Measurements from ENCODE around the gene PCDHGA5. TPM values are rescaled to one million over a fixed set of nuclear protein-coding genes. Genes with fewer than 3 reads are reported as not detected.
"Not testable (repeated sequence)": the region's sequence is repeated elsewhere in the genome, so short reads cannot be mapped to it uniquely, and the experiment has no call there.

Gene PCDHGA5
- total and polyA plus RNA-seq, 2 donors: 2.6 to 7.0 TPM

DNA sequence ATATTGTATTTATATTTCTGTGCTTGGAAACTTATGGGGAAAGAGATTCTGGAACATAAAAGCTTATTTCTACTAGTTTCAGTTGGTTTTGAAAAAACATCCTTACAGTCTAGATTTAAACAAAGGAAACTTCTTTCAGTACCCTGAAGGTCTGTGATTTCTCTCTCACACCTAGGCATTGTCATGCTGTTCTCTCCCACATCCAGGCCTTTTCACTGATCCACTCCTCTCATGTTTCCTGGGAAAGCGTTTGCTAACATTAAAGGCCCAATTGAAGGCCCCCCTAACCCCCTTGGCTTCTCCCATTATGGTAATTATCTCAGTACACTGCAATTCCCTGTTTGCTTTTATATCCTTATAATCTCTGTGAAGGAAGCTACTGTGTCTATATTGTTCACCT lies 21.2 kb upstream of the PCDHGA5 start:
- no peak for DNase-seq (ENCODE audit: extremely low spot score)
- Histone ChIP-seq H3K4me3 (ENCODE audit: low read depth, low read length) (no peak overlapping the region), H3K27ac (ENCODE audit: low read depth) (no peak overlapping the region), H3K4me1 (ENCODE audit: insufficient read depth) (no peaks in the 10 kb centered on the region), H3K36me3 (ENCODE audit: insufficient read depth) (no peaks in the 10 kb centered on the region)
- whole genome bisulfite sequencing: 16% methylated on average over 1 of the region's 1 CpG

DNA sequence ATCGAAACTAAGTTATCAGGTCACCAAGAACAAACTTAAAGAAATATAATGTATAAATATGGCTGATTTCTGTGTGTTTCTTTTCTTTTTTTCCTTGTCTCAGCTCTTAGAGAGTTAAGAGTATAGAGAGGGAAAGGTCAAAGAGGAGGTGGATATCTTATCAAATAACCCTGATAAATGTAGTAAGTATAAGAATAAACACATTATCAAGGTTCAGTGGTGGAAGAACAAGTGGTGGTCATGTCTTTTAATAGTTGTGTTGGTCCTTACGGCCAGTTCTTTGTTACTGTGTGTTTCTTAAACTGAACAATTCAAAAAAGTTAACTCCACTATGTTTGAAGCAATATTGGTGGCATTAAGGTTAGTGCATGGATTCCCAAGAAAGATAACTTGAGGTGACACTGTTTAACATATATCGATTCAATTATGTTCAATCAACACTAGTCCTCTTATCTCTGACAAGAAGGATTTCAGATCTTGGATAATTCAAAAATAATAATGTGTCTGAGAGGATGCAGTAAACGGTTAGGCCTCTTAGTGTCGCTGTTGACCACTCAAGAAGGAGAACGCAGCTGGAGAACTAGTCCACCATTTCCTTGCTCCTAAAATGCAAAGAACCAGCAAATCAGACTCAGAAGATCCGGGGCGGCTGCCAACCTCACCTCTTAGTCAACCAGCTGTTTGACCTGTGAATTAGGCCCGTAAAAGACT lies 20.6 kb upstream of the PCDHGA5 start, which contains the start of gene PCDHGA3:
Gene PCDHGA3 (plus strand): TSS at position 588 of the 711 bp plus-strand sequence. CDS start 205 bp downstream, outside the sequence.
- Histone ChIP-seq H3K4me3 (ENCODE audit: low read depth, low read length) (peak within 1 kb of the TSS; percentile 30), H3K27ac (ENCODE audit: low read depth) (no peak within 1 kb of the TSS), H3K4me1 (ENCODE audit: insufficient read depth) (no peaks in the 10 kb centered on the region), H3K36me3 (ENCODE audit: insufficient read depth) (no peaks in the 10 kb centered on the region)
- no peak for DNase-seq (ENCODE audit: extremely low spot score)
- 25% methylated on average over 9 of the region's 9 CpGs for WGBS

DNA sequence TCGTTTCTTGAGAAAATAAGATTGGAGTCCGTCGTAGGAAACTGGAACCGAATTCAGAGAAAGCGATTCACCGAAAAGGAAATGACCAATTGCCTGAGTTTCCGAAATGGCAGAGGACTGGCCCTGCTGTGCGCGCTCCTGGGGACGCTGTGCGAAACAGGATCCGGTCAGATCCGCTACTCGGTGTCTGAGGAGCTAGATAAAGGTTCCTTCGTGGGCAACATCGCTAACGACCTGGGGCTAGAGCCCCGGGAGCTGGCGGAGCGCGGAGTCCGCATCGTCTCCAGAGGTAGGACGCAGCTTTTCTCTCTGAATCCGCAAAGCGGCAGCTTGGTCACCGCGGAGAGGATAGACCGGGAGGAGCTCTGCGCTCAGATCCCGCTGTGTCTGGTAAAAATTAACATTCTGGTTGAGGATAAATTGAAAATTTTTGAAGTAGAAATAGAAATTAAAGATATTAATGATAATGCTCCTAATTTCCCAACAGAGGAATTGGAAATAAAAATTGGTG lies 20.0 kb upstream of the PCDHGA5 start:
- WGBS: 21% methylated on average over 31 of the region's 31 CpGs

DNA sequence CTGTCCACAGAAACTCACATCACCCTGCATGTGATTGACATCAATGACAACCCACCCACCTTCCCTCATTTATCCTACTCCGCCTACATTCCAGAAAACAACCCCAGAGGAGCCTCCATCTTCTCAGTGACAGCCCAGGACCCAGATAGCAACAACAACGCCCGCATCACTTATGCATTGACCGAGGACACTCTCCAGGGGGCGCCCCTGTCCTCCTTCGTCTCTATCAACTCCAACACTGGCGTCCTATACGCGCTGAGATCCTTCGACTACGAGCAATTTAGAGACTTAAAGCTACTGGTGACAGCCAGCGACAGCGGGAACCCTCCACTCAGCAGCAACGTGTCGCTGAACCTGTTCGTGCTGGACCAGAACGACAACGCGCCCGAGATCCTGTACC lies 18.6 kb upstream of the PCDHGA5 start:
- DNase-seq (ENCODE audit: extremely low spot score): no peak
- Histone ChIP-seq H3K36me3 (ENCODE audit: insufficient read depth) (no peaks in the 10 kb centered on the region), H3K4me3 (ENCODE audit: low read depth, low read length) (no peak overlapping the region), H3K4me1 (ENCODE audit: insufficient read depth) (no peaks in the 10 kb centered on the region), H3K27ac (ENCODE audit: low read depth) (no peak overlapping the region)
- 34% methylated on average over 20 of the region's 20 CpGs for WGBS

More for the DNA sequence above, 20.0 kb upstream of the PCDHGA5 start:
- DNase-seq (ENCODE audit: extremely low spot score): no peak
- Histone ChIP-seq H3K36me3 (ENCODE audit: insufficient read depth) (no peaks in the 10 kb centered on the region), H3K4me3 (ENCODE audit: low read depth, low read length) (peak overlapping the region; percentile 30), H3K27ac (ENCODE audit: low read depth) (no peak overlapping the region), H3K4me1 (ENCODE audit: insufficient read depth) (no peaks in the 10 kb centered on the region)

DNA sequence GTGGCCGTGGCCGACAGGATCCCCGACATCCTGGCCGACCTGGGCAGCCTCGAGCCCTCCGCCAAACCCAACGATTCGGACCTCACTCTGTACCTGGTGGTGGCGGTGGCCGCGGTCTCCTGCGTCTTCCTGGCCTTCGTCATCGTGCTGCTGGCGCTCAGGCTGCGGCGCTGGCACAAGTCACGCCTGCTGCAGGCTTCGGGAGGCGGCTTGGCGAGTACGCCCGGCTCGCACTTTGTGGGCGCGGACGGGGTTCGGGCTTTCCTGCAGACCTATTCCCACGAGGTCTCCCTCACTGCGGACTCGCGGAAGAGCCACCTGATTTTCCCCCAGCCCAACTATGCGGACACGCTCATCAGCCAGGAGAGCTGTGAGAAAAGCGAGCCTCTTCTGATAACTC lies 17.9 kb upstream of the PCDHGA5 start:
- not testable (repeated sequence) for H3K36me3 ChIP-seq (ENCODE audit: insufficient read depth); H3K4me1 ChIP-seq (ENCODE audit: insufficient read depth); DNase-seq (ENCODE audit: extremely low spot score); H3K27ac ChIP-seq (ENCODE audit: low read depth); H3K4me3 ChIP-seq (ENCODE audit: low read depth, low read length)
- 45% methylated on average over 25 of the region's 35 CpGs for WGBS

DNA sequence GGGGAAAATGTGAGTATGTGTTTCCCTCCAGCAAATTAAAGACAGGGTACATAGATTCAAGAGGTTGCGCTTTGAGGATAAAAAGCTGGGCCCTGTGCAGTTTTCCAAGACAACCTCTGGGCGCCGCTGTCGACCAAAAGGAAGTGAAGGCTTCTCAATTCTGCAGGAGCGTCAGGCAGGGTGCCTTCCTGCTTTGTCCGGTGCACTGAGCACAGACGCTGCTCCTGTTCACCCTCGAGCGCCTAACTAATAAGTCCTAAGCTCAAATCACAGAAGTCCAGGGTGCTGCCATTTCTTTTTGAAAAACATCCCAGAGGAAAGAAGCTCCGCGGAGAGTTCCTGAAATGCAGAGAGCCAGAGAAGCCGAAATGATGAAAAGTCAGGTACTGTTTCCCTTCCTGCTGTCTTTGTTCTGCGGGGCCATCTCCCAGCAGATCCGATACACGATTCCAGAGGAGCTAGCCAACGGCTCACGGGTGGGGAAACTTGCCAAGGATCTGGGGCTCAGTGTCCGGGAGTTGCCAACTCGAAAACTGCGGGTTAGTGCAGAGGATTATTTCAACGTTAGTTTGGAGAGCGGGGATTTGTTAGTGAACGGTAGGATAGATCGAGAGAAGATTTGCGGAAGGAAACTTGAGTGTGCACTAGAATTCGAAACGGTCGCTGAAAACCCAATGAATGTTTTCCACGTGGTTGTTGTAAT lies 13.9 kb upstream of the PCDHGA5 start, which contains the start of gene PCDHGB1:
Gene PCDHGB1 (plus strand): TSS at position 183 of the 703 bp plus-strand sequence. CDS start 162 bp downstream, at position 345.
- H3K27ac ChIP-seq (ENCODE audit: low read depth): no peak within 1 kb of the TSS
- H3K4me1 ChIP-seq (ENCODE audit: insufficient read depth): no peaks in the 10 kb centered on the region
- H3K36me3 ChIP-seq (ENCODE audit: insufficient read depth): no peaks in the 10 kb centered on the region
- WGBS: 26% methylated on average over 29 of the region's 29 CpGs
- no peak for DNase-seq (ENCODE audit: extremely low spot score)
- H3K4me3 ChIP-seq (ENCODE audit: low read depth, low read length): no peak within 1 kb of the TSS

DNA sequence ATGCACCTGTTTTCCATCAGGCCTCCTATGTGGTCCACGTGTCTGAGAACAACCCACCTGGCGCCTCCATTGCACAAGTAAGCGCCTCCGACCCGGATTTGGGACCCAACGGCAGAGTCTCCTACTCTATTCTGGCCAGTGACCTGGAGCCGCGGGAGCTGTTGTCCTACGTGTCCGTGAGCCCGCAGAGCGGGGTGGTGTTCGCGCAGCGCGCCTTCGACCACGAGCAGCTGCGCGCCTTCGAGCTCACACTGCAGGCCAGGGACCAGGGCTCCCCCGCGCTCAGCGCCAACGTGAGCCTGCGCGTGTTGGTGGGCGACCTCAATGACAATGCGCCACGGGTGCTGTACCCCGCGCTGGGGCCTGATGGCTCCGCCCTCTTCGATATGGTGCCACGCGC lies 12.4 kb upstream of the PCDHGA5 start:
- no peaks in the 10 kb centered on the region for H3K4me1 ChIP-seq (ENCODE audit: insufficient read depth)
- 33% methylated on average over 32 of the region's 36 CpGs for WGBS
- H3K36me3 ChIP-seq (ENCODE audit: insufficient read depth): no peaks in the 10 kb centered on the region
- no peak overlapping the region for H3K27ac ChIP-seq (ENCODE audit: low read depth)
- no peak overlapping the region for H3K4me3 ChIP-seq (ENCODE audit: low read depth, low read length)
- no peak for DNase-seq (ENCODE audit: extremely low spot score)

DNA sequence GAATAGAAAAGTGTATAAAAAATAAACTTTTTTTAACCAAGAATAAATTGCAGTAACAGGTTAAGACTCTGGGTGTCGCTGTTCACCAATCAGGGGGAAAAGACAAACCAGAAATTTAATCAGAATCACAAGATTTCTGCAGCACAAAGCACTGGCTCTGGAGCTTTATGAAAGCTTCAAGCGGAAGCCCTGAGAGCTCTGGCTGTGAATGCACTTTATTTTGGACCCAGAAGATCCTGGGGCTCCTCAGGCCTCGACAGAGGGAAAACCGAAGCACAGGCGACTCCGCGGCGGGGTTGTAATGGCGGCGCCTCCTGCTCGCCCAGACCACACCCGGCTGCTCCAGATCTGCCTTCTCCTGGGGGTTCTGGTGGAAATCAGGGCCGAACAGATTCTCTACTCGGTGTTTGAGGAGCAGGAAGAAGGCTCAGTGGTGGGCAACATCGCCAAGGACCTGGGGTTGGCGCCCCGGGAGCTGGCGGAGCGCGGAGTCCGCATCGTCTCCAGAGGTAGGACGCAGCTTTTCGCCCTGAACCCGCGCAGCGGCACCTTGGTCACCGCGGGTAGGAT lies 9.0 kb upstream of the PCDHGA5 start, which contains the start of gene PCDHGA4:
Gene PCDHGA4 (plus strand): TSS at position 122 of the 570 bp plus-strand sequence. CDS start 87 bp downstream, at position 209.
- DNase-seq (ENCODE audit: extremely low spot score): no peak
- Histone ChIP-seq H3K4me1 (ENCODE audit: insufficient read depth) (no peaks in the 10 kb centered on the region), H3K27ac (ENCODE audit: low read depth) (no peak within 1 kb of the TSS), H3K4me3 (ENCODE audit: low read depth, low read length) (peak within 1 kb of the TSS; percentile 10), H3K36me3 (ENCODE audit: insufficient read depth) (no peaks in the 10 kb centered on the region)
- 14% methylated on average over 29 of the region's 29 CpGs for WGBS

DNA sequence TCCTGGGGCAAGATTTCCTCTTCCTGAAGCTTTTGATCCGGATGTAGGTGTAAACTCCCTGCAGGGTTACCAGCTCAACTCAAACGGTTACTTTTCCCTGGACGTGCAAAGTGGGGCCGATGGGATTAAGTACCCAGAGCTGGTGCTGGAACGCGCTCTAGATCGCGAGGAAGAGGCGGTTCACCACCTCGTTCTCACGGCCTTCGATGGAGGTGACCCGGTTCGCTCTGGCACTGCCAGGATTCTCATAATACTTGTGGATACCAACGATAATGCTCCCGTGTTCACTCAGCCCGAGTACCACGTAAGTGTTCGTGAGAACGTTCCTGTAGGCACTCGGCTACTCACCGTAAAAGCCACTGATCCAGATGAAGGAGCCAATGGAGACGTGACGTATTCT lies 8.3 kb upstream of the PCDHGA5 start:
- H3K4me3 ChIP-seq (ENCODE audit: low read depth, low read length): no peak overlapping the region
- WGBS: 49% methylated on average over 24 of the region's 24 CpGs
- no peak for DNase-seq (ENCODE audit: extremely low spot score)
- no peak overlapping the region for H3K27ac ChIP-seq (ENCODE audit: low read depth)
- H3K4me1 ChIP-seq (ENCODE audit: insufficient read depth): no peaks in the 10 kb centered on the region
- no peaks in the 10 kb centered on the region for H3K36me3 ChIP-seq (ENCODE audit: insufficient read depth)

DNA sequence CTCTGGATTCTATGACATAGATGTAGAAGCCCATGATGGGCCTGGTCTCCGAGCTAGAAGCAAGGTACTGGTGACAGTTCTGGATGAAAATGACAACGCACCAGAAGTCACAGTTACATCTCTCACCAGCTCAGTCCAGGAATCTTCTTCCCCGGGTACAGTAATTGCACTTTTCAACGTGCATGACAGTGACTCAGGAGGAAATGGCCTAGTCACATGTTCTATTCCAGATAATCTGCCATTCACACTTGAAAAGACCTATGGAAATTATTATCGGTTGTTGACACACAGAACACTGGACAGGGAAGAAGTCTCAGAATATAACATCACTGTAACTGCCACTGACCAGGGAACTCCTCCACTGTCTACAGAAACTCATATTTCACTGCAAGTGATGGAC lies 7.8 kb upstream of the PCDHGA5 start:
- DNase-seq (ENCODE audit: extremely low spot score): no peak
- Histone ChIP-seq H3K36me3 (ENCODE audit: insufficient read depth) (no peaks in the 10 kb centered on the region), H3K4me3 (ENCODE audit: low read depth, low read length) (no peak overlapping the region), H3K27ac (ENCODE audit: low read depth) (no peak overlapping the region), H3K4me1 (ENCODE audit: insufficient read depth) (no peaks in the 10 kb centered on the region)
- WGBS: 75% methylated on average over 5 of the region's 5 CpGs

DNA sequence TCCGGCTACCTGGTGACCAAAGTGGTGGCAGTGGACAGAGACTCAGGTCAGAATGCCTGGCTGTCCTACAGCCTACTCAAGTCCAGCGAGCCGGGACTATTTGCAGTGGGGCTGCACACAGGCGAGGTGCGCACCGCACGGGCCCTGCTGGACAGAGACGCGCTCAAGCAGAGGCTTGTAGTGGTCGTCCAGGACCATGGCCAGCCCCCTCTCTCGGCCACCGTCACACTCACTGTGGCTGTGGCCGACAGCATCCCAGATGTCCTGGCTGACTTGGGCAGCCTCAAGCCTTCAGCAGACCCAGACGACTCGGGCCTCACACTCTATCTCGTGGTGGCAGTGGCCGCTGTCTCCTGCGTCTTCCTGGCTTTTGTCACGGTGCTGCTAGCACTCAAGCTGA lies 7.0 kb upstream of the PCDHGA5 start:
- H3K27ac ChIP-seq (ENCODE audit: low read depth): no peak overlapping the region
- H3K4me3 ChIP-seq (ENCODE audit: low read depth, low read length): no peak overlapping the region
- WGBS: 49% methylated on average over 19 of the region's 19 CpGs
- no peaks in the 10 kb centered on the region for H3K36me3 ChIP-seq (ENCODE audit: insufficient read depth)
- DNase-seq (ENCODE audit: extremely low spot score): no peak
- no peaks in the 10 kb centered on the region for H3K4me1 ChIP-seq (ENCODE audit: insufficient read depth)

DNA sequence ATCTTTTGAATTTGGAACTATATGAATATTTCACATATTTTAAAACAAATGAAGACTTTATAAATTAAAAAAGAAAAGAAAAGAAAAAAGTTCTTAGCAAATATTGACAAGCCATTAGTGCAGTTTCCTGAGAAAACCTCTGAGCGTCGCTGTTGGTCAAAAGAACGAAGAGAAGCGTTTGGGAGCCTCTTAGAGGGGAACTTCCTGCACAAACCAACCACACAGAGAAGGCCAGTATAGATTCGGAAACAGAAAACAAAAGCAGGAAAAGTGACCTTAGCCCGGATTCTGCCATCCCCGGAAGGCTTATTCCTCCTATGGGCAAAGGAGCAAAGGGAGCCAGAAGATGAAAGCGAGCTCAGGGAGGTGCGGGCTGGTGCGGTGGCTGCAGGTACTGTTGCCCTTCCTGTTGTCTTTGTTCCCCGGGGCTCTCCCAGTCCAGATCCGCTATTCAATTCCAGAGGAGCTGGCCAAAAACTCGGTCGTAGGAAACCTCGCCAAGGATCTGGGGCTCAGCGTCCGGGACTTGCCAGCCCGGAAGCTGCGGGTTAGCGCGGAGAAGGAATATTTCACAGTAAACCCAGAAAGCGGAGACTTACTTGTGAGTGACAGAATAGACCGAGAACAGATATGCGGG lies 4.1 kb upstream of the PCDHGA5 start, which contains the start of gene PCDHGB2:
Gene PCDHGB2 (plus strand): TSS at position 205 of the 637 bp plus-strand sequence. CDS start 142 bp downstream, at position 347.
- no peaks in the 10 kb centered on the region for H3K4me1 ChIP-seq (ENCODE audit: insufficient read depth)
- WGBS: 19% methylated on average over 24 of the region's 24 CpGs
- no peaks in the 10 kb centered on the region for H3K36me3 ChIP-seq (ENCODE audit: insufficient read depth)
- peak within 1 kb of the TSS; percentile 1 for H3K4me3 ChIP-seq (ENCODE audit: low read depth, low read length)
- no peak within 1 kb of the TSS for H3K27ac ChIP-seq (ENCODE audit: low read depth)
- no peak for DNase-seq (ENCODE audit: extremely low spot score)

DNA sequence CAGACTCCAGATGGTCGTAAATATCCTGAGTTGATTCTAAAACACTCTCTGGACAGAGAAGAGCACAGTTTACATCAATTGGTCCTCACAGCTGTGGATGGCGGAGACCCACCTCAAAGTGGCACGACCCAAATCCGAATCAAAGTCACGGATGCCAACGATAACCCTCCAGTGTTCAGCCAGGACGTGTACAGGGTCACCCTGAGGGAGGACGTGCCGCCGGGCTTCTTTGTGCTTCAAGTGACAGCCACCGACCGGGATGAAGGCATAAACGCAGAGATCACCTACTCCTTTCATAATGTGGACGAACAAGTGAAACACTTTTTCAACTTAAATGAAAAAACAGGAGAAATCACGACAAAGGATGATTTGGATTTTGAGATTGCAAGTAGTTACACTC lies 3.3 kb upstream of the PCDHGA5 start:
- 32% methylated on average over 15 of the region's 15 CpGs for WGBS
- H3K4me1 ChIP-seq (ENCODE audit: insufficient read depth): no peaks in the 10 kb centered on the region
- no peak overlapping the region for H3K27ac ChIP-seq (ENCODE audit: low read depth)
- H3K4me3 ChIP-seq (ENCODE audit: low read depth, low read length): no peak overlapping the region
- H3K36me3 ChIP-seq (ENCODE audit: insufficient read depth): no peaks in the 10 kb centered on the region
- no peak for DNase-seq (ENCODE audit: extremely low spot score)
